G401.6 (cell line): ENCODE data around the gene NGFR.

Source experiments
- FAIRE-seq: peaks from 2 replicates; lab custom pipeline; 2012; peaks lifted over from hg19 to GRCh38; lab: Jason Lieb, UNC

The NGFR gene

DNA sequence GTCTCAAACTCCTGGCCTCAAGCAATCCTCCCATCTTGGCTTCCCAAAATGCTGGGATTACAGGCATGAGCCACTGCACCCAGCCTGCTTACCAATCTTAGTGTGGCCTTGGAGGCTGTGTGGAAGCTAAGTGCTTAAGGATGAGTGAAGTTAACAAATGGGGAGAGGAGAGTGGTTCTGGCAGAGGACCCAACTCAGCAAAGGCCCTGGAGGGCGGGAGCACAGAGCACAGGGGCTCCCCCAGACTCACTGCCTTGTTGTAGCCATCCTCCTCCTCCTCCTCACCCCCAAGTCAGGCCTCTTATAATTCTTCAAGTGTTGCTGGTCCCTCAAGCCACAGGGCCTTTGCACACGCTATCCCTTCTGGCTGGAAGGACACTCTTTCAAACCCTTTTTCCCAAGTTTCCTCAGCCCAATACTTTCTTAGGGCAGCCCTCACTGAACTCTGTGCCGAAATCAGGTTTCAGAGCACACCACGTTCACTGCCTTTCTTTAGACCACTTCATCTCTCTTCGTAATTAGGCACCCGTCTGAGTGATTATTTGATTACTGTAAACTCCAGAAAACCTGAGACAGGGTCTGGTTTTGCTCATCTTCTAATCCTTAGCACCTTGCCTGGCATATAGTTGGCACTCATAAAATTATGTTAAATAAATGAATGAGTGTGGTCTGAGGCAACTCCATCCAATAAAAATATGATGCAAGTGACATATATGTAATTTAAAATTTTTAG is 23.4 kb downstream of the NGFR start:
- FAIRE-seq, result no peak

DNA sequence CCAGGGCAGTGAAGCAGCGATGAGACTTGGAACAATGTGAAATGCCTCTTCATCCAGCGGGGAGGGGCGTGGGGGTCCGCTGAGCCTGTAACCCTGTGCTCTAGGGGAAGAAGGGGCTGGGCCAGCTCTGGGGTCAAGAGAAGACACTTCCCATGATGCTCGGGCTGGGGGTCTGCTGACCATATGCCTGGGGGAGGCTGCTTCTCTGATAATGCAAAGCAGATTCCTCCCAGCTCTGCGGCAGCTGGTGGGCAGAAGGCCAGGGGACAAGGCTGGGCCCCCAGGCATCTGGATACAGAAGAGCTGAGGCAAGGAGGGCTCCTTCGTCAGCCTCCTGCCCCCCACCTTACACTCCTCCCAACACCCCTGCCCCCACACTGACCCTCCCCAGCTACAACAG is 24.7 kb downstream of the NGFR start:
- no peak for FAIRE-seq

DNA sequence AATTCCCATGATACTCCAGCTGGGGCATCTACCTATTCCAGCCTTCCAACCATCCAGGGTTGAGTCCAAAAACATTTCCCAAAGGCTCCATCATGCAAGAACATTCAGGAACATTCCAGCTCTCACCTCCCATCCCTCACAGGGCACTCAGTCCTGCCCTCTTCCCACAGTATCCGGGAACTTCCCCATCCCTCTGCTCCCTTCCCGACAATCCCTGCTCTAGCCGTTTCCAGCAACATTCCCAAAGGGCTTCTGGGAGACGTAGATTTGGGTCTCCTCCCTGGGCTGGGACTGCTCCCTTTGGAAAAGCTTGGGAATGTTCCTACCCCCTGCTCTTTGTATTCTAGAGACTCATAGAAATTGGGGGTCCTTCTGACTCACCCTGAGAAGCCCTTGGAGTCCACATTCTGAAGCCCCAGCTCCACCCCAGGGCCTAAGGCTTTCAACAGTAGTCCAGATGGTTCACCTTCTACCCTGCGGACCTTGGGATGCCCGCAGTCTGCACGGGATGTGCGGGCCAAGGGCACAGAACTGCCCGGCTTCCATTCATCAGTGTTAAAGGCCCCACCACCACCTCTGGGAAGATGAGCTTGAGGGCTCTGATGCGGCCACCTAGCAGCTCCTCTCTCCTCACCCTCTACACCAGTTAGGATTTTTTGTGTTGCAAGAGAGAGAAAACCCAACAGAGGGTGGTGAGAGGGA is 25.4 kb downstream of the NGFR start:
- no peak for FAIRE-seq

DNA sequence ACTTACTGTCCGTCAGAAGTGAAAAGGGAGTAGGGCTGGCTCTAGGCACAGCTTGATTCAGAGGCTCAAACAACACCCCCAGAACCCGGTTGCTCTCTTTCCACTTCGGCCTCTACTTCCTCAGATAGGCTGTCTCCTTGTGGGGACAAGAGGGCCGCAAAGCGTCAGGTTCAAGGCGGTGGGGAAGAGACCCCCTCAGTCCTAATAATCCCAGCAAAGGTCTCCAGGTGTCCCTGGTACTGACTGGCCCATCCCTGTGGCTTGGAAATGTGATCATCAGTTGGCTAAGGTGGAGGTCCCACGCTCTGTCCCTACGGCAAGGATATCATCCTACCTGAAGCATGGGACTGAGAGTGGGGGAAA is 26.0 kb downstream of the NGFR start:
- no peak for FAIRE-seq

DNA sequence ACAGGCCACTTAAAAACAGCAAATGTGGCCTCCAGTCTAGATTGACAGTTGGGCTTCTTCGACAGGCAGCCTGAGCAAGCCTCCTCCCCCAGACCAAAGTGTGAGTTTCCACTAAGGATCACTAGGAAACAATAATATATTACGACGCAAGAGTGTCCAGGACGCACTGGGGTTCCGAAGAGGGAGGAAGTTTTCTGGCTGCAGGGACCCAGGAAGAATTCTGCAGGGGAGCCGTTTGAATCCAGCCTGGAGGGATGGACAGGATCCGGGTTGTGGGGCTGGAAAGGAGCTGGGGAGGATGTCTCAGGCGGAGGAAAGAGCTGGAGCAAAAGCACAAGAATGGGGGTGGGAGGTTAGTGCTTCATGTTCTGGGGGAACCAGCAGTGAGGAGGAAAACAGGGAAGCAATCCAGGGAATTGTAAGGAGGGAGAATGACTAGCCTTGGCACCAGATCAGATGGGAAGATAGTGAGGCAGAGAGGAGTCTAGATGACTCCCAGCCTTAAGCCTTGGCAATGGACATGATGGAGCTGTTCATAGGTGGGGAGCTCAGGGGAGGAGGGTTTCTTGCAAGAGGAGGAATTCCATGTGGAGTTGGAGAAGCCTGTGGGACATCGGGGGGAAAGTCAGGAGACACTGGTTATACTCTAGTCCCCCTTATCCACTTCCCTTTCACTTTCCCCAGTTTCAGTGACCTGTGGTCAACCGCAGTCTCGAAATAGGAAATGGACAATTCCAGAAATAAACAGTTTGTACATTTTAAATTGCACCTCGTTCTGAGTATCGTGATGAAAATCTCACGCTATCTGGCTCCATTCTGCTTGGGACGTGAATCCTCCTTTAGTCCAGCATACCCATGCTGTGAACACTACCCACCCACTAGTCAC is 26.6 kb downstream of the NGFR start:
- no peak for FAIRE-seq

DNA sequence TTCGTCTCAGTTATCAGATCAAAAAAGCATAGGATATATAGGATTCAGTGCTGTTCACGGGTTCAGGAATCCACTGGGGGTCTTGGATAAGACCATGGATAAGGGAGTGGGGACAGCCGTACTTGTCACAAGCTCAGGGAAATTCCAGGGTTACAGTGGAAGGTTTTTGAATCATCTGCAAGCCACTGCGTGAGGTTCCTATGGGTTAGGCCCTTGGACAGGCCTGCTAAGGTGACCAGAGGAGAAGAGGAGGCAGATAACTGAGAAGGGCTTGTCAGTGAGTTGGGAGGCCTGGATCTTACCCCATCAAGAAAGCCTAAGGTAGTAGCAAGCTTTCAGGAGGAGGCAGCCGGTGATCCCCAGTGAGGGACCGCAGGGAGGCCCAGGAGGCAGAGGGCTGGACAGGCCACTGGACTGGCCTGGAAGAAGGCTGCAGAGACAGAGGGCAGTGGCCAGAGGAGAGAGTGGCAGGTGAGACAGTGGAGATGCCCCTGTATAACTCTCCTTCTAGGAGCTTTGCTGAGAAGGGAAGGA is 27.3 kb downstream of the NGFR start:
- no peak for FAIRE-seq

DNA sequence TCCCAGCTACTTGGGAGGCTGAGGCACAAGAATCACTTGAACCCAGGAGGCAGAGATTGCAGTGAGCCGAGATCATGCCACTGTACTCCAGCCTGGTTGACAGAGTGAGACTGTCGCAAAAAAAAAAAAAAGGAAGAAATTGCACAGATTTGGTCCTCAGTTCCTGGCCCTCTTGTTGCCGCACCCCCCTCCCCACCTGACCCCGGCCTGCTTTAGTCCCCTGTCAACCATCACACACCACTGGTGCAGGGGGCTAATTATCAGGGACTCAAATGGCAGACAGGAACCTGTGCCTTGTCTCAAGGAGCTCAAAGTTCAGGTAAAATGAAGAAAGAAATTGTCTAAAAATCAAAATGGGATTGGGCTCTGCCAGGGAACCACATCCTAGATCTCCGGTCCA is 28.1 kb downstream of the NGFR start:
- FAIRE-seq, result no peak

DNA sequence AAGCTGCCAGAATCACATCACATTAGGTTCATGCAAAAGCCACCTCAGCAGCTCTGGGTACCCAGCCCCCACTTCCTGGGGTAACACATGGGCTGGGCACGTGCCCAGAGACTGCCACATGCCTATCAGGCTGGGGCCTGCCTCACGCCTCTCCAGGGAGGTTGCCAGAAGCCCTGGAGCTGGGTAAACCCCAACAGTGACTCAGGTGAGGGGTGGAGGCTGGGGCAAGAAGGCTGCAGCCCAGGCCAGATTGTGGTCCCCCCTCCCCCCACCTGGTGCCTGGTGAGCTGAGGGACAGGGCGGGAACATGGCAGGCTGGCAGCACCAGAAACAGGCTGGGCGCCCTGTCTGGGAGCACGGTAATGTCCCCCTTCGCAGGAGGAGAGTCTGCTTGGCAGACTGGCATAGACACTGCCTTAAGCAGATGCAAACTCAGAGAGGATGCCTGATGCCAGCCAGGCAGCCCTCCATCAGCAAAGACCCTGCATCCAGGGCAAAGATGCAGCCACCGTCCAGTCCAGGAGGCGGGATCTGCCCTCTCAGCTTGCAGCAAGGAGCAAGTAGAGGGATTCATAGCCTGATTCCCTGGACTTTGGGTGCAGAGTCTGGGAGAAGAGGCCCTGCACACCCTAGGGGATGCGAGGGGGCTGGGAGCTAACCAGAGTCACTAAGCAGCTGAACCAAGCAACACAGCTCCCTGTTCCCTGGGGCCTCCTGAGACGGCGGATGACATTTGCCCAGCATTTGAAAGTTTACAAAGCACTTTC is 28.8 kb downstream of the NGFR start:
- FAIRE-seq, result no peak

DNA sequence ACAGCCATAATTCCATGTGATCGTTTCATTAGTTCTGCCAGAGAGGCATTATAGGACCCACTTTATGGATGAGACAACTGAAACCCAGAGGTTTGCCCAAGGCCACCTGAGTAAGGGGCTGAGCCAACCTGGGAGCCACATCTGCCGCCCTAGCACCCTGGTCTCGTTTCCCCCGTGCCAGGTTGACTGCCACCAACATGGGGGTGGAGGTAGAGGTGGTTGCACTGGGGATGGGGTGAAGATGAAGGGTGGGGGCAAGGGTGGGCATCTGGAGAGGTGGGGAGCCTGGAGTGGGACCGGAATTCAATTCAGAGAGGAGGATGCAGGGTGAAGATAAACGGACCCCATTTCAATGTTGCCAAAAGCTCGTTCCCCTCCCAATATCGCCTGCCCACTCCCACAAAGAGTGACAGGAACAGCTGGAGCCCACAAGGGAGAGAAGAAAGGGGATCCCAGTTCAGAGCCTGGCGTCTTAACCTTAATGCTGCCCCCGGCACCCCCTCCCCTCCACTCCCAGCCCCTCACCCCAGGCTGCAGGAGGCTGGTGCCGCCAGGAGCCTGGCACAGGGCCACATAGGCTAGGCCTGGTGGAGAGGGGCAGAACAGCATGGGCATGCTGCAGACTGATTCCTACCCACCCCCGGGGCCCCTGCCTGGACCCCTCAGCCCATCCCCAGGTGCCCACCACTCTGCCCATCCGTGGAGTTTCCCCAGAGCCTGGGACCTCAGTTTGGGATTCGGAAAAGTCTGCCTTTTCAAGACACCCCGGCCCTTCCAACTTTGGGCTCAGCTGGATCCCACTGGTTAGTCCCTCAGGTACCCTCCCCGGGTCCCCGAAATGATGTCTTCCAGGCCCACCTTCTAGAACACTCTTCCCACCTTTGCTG is 29.6 kb downstream of the NGFR start:
- no peak for FAIRE-seq

DNA sequence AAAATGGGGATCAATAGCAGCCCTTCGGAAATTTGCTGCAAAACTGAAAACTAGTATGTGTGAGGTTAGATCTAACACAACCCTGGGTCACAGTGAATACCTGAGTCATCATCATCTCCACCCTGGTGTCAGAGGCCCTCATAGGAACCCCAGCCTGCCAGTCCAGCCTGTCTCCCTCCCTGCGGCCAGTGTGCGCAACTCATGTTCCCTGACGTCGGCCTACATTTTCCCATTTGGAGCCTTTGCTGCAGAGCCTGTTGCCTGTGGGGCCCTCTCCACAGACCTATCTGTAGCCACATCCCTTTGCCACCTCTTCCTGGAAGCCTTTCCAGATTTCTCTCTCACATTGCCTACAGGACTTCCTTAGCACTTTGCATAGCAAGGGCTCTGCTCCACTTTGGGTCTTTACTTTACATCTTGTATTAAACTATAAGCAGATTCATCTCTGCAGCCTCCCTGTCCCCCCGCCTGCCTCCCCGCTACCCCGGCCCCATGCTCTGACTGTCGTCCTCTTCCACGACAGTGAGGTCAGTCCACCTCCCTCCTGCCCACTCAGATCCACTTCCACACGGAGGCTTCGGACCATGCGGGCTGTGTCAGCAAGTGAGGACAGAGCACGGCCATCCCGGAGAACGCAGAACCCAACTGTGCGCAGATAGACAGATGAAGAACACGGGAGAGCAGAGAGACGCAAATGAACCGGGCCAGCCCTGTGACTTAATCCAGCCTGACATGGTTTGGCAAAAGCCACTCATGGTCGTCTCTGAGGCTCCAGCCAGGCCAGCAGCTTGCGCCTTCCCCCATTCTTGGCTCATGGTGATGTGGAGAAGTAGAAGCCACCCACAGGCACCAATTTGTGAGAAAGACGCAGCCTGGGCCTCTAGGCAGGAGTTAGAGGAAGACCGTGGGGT is 31.0 kb downstream of the NGFR start:
- FAIRE-seq, result no peak

DNA sequence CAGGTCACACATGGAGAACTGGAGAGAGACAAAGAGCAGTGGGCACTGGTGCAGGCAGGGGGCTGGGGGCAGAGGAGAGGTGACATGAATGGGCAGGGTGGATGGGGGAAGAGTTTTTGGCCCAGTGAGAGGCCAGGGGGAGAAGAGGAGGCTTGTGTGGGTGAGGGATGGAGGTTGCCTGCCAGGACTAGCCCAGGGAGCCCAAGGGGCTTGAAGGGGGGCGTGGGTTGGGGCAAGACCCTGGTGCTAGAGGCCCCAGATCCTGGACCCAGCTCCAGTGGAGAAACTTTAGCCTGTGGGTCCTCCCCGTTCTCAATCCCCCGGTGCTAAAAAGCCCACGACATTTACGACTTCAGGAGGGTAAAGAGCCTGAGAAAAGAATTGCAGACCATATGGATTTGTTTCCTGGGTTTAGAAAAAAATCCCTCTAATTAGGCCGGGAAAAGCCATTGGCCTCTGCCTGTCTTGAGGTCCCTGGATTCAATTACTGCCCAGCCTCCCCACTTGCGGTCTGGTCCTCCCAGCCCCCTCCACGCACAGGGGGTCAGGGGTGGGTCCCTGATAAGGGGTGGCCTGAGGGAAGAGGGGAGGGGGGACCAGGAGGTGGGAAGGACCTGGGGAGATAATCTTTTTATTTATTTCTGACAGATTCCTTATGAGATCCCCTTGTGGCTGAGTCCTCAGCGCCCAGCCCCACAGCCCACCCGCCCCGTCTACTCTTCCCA is 33.0 kb downstream of the NGFR start:
- FAIRE-seq, result no peak

DNA sequence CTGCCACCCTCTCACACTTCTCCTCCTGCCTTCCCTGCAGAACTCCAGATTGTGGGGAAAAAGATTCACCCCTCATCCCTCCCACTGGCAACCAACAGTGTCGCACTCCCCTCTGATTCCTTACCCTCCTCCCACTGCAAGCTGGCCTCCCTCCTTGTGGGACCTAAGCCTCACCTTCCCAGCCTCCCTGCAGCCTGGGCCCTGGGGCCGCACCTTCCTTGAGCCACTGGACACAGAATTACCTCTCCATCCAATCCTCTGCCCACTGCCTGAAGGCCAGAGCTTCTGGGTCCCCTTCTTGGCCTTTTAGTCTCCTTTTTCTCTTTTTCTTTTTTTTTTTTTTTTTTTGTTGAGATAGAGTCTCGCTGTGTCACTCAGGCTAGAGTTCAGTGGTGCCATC is 33.9 kb downstream of the NGFR start:
- FAIRE-seq, result no peak

DNA sequence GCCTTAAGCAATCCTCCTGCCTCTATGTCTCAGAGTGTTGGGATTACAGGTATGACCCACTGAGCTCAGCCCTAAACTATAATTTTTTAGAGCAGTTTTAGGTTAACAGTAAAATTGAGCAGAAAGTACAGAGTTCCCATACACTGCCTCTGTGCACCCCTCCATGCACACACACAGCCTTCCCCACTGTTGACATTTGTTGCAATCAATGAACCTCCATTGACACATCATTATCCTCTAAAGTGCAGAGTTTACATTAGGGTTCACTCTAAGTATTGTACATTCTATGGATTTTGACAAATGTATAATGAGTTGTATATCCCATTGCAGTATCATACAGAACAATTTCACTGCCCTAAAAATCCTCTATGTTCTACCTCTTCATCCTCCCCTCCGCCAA is 35.0 kb downstream of the NGFR start:
- FAIRE-seq, result no peak

DNA sequence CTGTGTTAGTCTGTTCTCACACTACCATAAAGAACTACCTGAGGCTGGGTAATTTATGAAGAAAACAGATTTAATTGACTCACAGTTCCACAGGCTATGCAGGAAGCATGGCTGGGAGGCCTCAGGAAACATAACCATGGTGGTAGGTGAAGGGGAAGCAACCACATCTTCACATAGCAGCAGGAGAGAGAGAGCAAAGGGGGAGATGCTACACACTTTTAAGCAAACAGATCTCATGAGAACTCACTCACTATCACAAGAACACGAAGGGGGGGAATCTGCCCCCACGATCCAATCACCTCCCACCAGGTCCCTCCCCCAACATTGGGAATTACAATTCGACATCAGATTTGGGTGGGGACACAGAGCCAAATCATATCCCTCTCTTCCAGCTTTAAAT is 48.8 kb downstream of the NGFR start:
- no peak for FAIRE-seq

DNA sequence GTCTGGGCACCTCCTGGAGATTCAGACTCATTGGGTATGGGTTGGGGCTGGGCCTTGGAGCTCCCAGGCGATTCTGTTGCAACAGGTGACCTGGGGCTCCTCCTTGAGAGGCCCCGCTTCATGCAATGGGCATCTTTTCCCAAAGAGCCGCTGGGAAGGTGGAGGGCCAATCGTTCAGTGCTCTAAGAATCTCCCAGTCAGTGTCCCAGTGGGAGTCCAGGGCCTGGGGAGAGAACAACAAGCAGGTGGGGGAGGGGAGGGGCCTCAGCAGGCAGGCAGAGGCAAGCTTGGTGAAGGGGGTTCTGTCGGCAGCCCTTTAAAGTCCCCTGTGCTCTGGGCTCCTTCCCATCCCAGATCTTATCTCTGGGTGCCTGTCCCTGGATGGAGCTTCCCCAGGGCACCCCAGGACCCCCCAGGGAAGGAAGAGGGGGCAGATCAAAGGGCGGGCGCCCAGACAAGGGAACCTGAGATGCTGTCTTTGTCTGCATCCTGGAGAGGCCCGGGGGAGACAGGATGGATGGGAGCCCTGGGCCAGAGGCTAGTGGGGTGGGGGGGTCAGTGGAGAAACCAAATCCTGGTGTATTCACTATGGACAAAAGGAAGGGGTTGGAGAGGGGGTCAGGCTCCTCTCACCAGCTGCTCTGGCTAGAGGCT is 50.0 kb downstream of the NGFR start:
- no peak for FAIRE-seq

DNA sequence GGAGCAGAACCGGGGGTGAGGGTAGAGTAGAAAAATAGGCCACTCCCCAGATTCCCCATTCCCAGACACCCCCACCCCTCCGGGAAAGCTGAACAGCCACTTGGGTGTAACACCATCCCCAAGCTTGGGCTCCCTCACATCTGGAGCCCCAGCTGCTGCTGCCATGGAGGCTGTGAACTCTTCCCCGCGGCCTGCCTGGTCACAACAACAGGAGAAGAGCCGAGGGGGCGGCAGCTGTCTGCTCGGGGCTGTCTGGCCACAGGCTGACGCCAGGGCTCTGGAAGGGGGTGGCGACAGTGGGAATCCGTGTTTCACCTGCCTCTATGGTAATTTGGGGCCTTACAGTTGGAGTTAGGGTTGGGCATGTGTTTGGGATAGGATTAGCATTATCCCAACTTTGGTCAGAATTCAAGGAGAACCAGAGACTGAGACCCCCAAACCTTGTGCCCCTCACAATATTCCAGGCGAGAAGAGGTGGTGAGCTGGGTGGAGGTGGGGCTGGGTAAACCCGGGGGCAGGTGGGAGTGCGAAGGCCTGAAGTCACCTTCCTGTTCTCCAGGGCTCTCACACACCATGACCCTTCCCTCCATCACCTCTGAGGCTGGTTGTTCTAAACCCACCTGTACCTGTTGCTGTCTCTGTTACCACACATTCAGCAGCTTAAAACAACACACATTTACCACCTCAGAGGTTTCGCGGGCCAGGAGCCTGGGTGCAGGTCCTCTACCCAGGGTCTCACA is 50.9 kb downstream of the NGFR start:
- FAIRE-seq, result no peak

DNA sequence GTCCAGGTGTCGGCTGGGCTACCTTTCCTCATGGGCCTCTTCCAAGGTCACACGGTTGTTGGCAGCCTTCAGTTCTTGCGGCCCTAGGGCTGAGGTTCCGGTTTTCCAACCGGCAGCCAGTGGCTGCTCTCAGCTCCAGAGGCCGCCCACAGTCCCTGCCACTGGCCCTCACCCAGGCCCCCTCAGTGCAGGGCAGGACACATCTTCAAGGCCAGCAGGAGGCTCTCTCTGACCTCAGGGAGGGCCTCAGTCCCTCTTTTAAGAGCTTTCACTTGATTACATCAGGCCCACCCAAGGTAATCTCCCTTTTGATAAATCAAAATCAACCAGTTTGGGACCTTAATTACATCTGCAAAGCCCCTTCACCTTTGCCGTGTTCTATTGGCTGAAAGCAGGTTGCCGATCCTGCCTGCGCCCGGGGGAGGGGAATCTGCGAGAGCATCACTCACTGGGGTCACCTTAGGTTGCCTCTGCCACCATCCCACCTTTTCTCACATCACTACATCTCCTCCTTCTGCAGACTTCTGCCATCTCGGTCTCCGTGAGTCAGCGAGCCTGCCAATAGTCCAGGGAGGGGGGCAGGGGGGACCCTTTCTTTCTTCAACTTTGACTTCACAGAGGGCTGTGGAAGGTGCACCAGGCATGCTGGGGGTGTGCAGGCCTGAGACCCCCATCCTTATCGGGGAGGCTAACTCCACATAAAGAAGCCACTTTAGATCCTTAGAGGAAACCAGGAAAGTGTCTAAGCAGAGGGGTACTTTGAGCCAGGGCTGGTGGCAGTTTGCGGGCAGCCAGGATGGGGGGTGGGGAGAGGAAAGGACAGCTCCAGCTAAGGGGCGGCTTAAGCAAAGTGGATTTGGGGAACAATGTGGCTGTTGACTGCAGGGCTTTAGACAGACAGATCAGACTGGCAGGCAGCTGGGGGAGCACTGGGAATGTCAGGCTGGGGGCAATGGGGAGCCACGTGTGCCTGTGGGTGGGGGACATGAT is 51.7 kb downstream of the NGFR start:
- no peak for FAIRE-seq
